DOHH2 (cell line): ENCODE data around the gene KIF2A.
A peak's percentile ranks its signal among the peaks of the same experiment; 100 is the strongest.

Experiments
- H3F3A ChIP-seq: fragments of 200-600 bp; sonication (generic), shearing (Covaris generic); 2 replicates; pipeline ENCODE4 v1.6.0; 2016; ENCODE audit warnings: antibody characterized with exemption, mild to moderate bottlenecking; ENCODE audit not compliant: control insufficient read depth, insufficient read depth
- H3K27ac ChIP-seq: fragments of 200-600 bp; sonication (generic); 2 replicates; pipeline ENCODE4 v1.5.1; 2014; ENCODE audit warnings: low read depth, mild to moderate bottlenecking, low read length, moderate library complexity
- H3K27me3 ChIP-seq: fragments of 200-600 bp; sonication (generic); 2 replicates; pipeline ENCODE4 v1.6.1; 2014; ENCODE audit warnings: mild to moderate bottlenecking, low read length, mixed read lengths; ENCODE audit not compliant: control insufficient read depth
- H3K36me3 ChIP-seq: fragments of 200-600 bp; sonication (generic); 2 replicates; pipeline ENCODE4 v1.6.1; 2014; ENCODE audit warnings: mild to moderate bottlenecking, low read length, moderate library complexity, mixed read lengths; ENCODE audit not compliant: control insufficient read depth
- H3K4me1 ChIP-seq: fragments of 200-600 bp; sonication (generic); 2 replicates; pipeline ENCODE4 v1.6.1; 2014; ENCODE audit warnings: mild to moderate bottlenecking, low read length, mixed read lengths; ENCODE audit not compliant: control insufficient read depth
- H3K4me2 ChIP-seq: fragments of 200-600 bp; sonication (generic); 2 replicates; pipeline ENCODE4 v1.6.0; 2014; ENCODE audit warnings: mild to moderate bottlenecking, low read length, moderate library complexity
- H3K4me3 ChIP-seq: fragments of 200-600 bp; sonication (generic); 2 replicates; pipeline ENCODE4 v1.5.1; 2014; ENCODE audit warnings: mild to moderate bottlenecking, low read length, mixed read lengths
- H3K79me2 ChIP-seq: fragments of 200-600 bp; sonication (generic); 2 replicates; pipeline ENCODE4 v1.6.1; 2014; ENCODE audit warnings: mild to moderate bottlenecking, low read length, mixed read lengths; ENCODE audit not compliant: control insufficient read depth
- H3K9me2 ChIP-seq: fragments of 200-600 bp; sonication (generic); replicated peaks from 2 replicates; pipeline ENCODE4 v1.6.1; 2014; ENCODE audit warnings: mild to moderate bottlenecking, low read length, mixed read lengths; ENCODE audit not compliant: control insufficient read depth
- H3K9me3 ChIP-seq: fragments of 200-600 bp; sonication (generic); 2 replicates; pipeline ENCODE4 v1.6.1; 2014; ENCODE audit warnings: antibody characterized with exemption, low read length, mixed read lengths; ENCODE audit not compliant: control insufficient read depth, insufficient read depth
- H4K20me1 ChIP-seq: fragments of 200-600 bp; sonication (generic); 2 replicates; pipeline ENCODE4 v1.6.0; 2014; ENCODE audit warnings: low read depth, mild to moderate bottlenecking, antibody characterized with exemption, low read length, moderate library complexity; ENCODE audit not compliant: control insufficient read depth, insufficient read depth
- CTCF ChIP-seq: fragments of 200-600 bp; sonication (generic); IDR thresholded peaks from one replicate; pipeline ENCODE4 v1.5.1; 2014; ENCODE audit warnings: antibody characterized with exemption, mild to moderate bottlenecking, low read depth, low read length; ENCODE audit not compliant: poor library complexity, severe bottlenecking
- EZH2phosphoT487 ChIP-seq: fragments of 200-600 bp; sonication (generic); IDR thresholded peaks from 2 replicates; pipeline ENCODE4 v1.6.1; 2017; ENCODE audit warnings: borderline replicate concordance, mild to moderate bottlenecking, antibody characterized with exemption, low read length, moderate library complexity, mixed read lengths

Gene KIF2A

GRCh38 chr5:62306323-62306895 lies 403 bp downstream of the KIF2A start:
- no peak for TF ChIP-seq EZH2phosphoT487
- no peak for TF ChIP-seq CTCF
- Histone ChIP-seq H4K20me1 (peaks cover 21% of the 10 kb centered on the region), H3K4me1 (peaks cover 42% of the 10 kb centered on the region), H3K4me3 (peak overlapping the region; percentile 84), H3K4me2 (peak overlapping the region; percentile 93), H3K36me3 (peaks cover 38% of the 10 kb centered on the region), H3K27me3 (no peaks in the 10 kb centered on the region), H3F3A (no peaks in the 10 kb centered on the region), H3K27ac (peak overlapping the region; percentile 68), H3K79me2 (peaks cover 52% of the 10 kb centered on the region), H3K9me3 (no peaks in the 10 kb centered on the region), H3K9me2 (no peaks in the 10 kb centered on the region)

GRCh38 chr5:62306896-62307689 lies 1.1 kb downstream of the KIF2A start:
- Histone ChIP-seq H3K36me3 (peaks cover 41% of the 10 kb centered on the region), H3K4me2 (peak overlapping the region; percentile 93), H3F3A (no peaks in the 10 kb centered on the region), H3K9me3 (no peaks in the 10 kb centered on the region), H4K20me1 (peaks cover 24% of the 10 kb centered on the region), H3K27ac (peak overlapping the region; percentile 68), H3K4me3 (peak overlapping the region; percentile 84), H3K79me2 (peaks cover 59% of the 10 kb centered on the region), H3K27me3 (no peaks in the 10 kb centered on the region), H3K9me2 (no peaks in the 10 kb centered on the region), H3K4me1 (peaks cover 42% of the 10 kb centered on the region)
- TF ChIP-seq EZH2phosphoT487 (no peak), CTCF (no peak)

- H3K79me2 ChIP-seq, result peaks cover 73% of the 10 kb centered on the region
- no peaks in the 10 kb centered on the region for H3K27me3 ChIP-seq
- H3K27ac ChIP-seq, result no peak overlapping the region
- peak overlapping the region; percentile 93 for H3K4me2 ChIP-seq
- no peaks in the 10 kb centered on the region for H3F3A ChIP-seq
- H4K20me1 ChIP-seq, result peaks cover 24% of the 10 kb centered on the region
- H3K9me3 ChIP-seq, result no peaks in the 10 kb centered on the region
- H3K4me1 ChIP-seq, result peaks cover 42% of the 10 kb centered on the region
- TF ChIP-seq EZH2phosphoT487 (no peak), CTCF (no peak)
- H3K9me2 ChIP-seq, result no peaks in the 10 kb centered on the region
- H3K36me3 ChIP-seq, result peaks cover 53% of the 10 kb centered on the region
- peak overlapping the region; percentile 84 for H3K4me3 ChIP-seq
Measured at GRCh38 chr5:62308439-62308838, 2.4 kb downstream of the KIF2A start.
